ENCODE results near the gene ACO1. TPM values are rescaled to one million over a fixed set of nuclear protein-coding genes. Genes with fewer than 3 reads are reported as not detected.

The ACO1 gene
- total RNA-seq, 1 experiment from 2014 or later: 29.6 TPM

GRCh38 chr9:32487981-32488380, 103.5 kb downstream of the ACO1 start:
- intact Hi-C loops (cut with micrococcal nuclease; ENCODE audit: unreplicated experiment): no loop called here
- DNase-seq: no peak
- no peaks in the 10 kb centered on the region for H3K9me3 Mint-ChIP-seq (ENCODE audit: low read depth, unreplicated experiment)
- CTCF ChIA-PET: no interaction called here
- TF ChIP-seq CTCF (IDR thresholded peaks at IDR 0.05; ENCODE audit: unreplicated experiment): no peak
- H3K4me3 Mint-ChIP-seq (ENCODE audit: low read depth, unreplicated experiment): no peak overlapping the region
- no TSS peak for BruUV-seq (replicated peaks)
- no peaks in the 10 kb centered on the region for H3K4me1 Mint-ChIP-seq (ENCODE audit: low read depth, unreplicated experiment)
- peaks cover 21% of the 10 kb centered on the region for H3K36me3 Mint-ChIP-seq (ENCODE audit: insufficient read depth, unreplicated experiment)
- no peak overlapping the region for H3K27ac Mint-ChIP-seq (ENCODE audit: unreplicated experiment)
- no peaks in the 10 kb centered on the region for H3K27me3 Mint-ChIP-seq (ENCODE audit: unreplicated experiment)

GRCh38 chr9:32490601-32491000, 106.2 kb downstream of the ACO1 start:
- BruUV-seq (replicated peaks): no TSS peak
- H3K4me3 Mint-ChIP-seq (ENCODE audit: low read depth, unreplicated experiment): no peak overlapping the region
- DNase-seq: no peak
- no peaks in the 10 kb centered on the region for H3K9me3 Mint-ChIP-seq (ENCODE audit: low read depth, unreplicated experiment)
- intact Hi-C loops (cut with micrococcal nuclease; ENCODE audit: unreplicated experiment): no loop called here
- H3K4me1 Mint-ChIP-seq (ENCODE audit: low read depth, unreplicated experiment): no peaks in the 10 kb centered on the region
- H3K36me3 Mint-ChIP-seq (ENCODE audit: insufficient read depth, unreplicated experiment): peaks cover 21% of the 10 kb centered on the region
- TF ChIP-seq CTCF (IDR thresholded peaks at IDR 0.05; ENCODE audit: unreplicated experiment): no peak
- CTCF ChIA-PET: no interaction called here
- no peaks in the 10 kb centered on the region for H3K27me3 Mint-ChIP-seq (ENCODE audit: unreplicated experiment)
- no peak overlapping the region for H3K27ac Mint-ChIP-seq (ENCODE audit: unreplicated experiment)

- CTCF ChIA-PET: interaction anchor here (1.0 kb wide), 1 partner anchor 29 kb away, joined by 3 read pairs; no protein-coding TSS in a partner anchor
- peaks cover 11% of the 10 kb centered on the region for H3K4me1 Mint-ChIP-seq (ENCODE audit: low read depth, unreplicated experiment)
- BruUV-seq (replicated peaks): no TSS peak
- no peaks in the 10 kb centered on the region for H3K27me3 Mint-ChIP-seq (ENCODE audit: unreplicated experiment)
- H3K36me3 Mint-ChIP-seq (ENCODE audit: insufficient read depth, unreplicated experiment): peaks cover 18% of the 10 kb centered on the region
- intact Hi-C loops (cut with micrococcal nuclease; ENCODE audit: unreplicated experiment): no loop called here
- no peak overlapping the region for H3K27ac Mint-ChIP-seq (ENCODE audit: unreplicated experiment)
- DNase-seq: no peak
- H3K9me3 Mint-ChIP-seq (ENCODE audit: low read depth, unreplicated experiment): peaks cover 6% of the 10 kb centered on the region
- TF ChIP-seq CTCF (IDR thresholded peaks at IDR 0.05; ENCODE audit: unreplicated experiment): no peak
- no peak overlapping the region for H3K4me3 Mint-ChIP-seq (ENCODE audit: low read depth, unreplicated experiment)
These were observed 113.5 kb downstream of the ACO1 start for GRCh38 chr9:32497921-32498320.

GRCh38 chr9:32500768-32501167, 116.3 kb downstream of the ACO1 start:
- Mint-ChIP-seq H3K27me3 (ENCODE audit: unreplicated experiment) (no peaks in the 10 kb centered on the region), H3K27ac (ENCODE audit: unreplicated experiment) (peak overlapping the region; percentile 73), H3K4me1 (ENCODE audit: low read depth, unreplicated experiment) (peaks cover 16% of the 10 kb centered on the region), H3K36me3 (ENCODE audit: insufficient read depth, unreplicated experiment) (peaks cover 16% of the 10 kb centered on the region), H3K9me3 (ENCODE audit: low read depth, unreplicated experiment) (peaks cover 6% of the 10 kb centered on the region), H3K4me3 (ENCODE audit: low read depth, unreplicated experiment) (peak overlapping the region; percentile 36)
- CTCF ChIA-PET: interaction anchor here (1.6 kb wide), 1 partner anchor 25 kb away, joined by 5 read pairs; the partner anchor contains the start of gene RIGI
- intact Hi-C loops (cut with micrococcal nuclease; ENCODE audit: unreplicated experiment): no loop called here
- no peak for DNase-seq
- BruUV-seq (replicated peaks): no TSS peak
- no peak for TF ChIP-seq CTCF (IDR thresholded peaks at IDR 0.05; ENCODE audit: unreplicated experiment)
